ENCODE results near the gene WASF2.
"Not testable (repeated sequence)": the region's sequence is repeated elsewhere in the genome, so short reads cannot be mapped to it uniquely, and the experiment has no call there.

WASF2 gene

GRCh38 chr1:27505420-27505680 lies 15.4 kb upstream of the WASF2 start:
- no peak for TF ChIP-seq CTCF (IDR thresholded peaks at IDR 0.05; ENCODE audit: control insufficient read depth, extremely low read depth, insufficient read depth)
- no peak overlapping the region for H3K4me3 ChIP-seq (ENCODE audit: low read depth, low read length)
- DNase-seq (ENCODE audit: low read depth): no peak

GRCh38 chr1:27504588-27505419 lies 14.8 kb upstream of the WASF2 start:
- no peak for DNase-seq (ENCODE audit: low read depth)
- no peak for TF ChIP-seq CTCF (IDR thresholded peaks at IDR 0.05; ENCODE audit: control insufficient read depth, extremely low read depth, insufficient read depth)

GRCh38 chr1:27503844-27504587 lies 14.0 kb upstream of the WASF2 start:
- no peak overlapping the region for H3K4me3 ChIP-seq (ENCODE audit: low read depth, low read length)
- no peak for DNase-seq (ENCODE audit: low read depth)
- no peak for TF ChIP-seq CTCF (IDR thresholded peaks at IDR 0.05; ENCODE audit: control insufficient read depth, extremely low read depth, insufficient read depth)

More at GRCh38 chr1:27504588-27505419, 14.8 kb upstream of the WASF2 start:
- H3K4me3 ChIP-seq (ENCODE audit: low read depth, low read length): no peak overlapping the region

GRCh38 chr1:27503033-27503432 lies 13.1 kb upstream of the WASF2 start:
- DNase-seq (ENCODE audit: low read depth): no peak
- no peak for TF ChIP-seq CTCF (IDR thresholded peaks at IDR 0.05; ENCODE audit: control insufficient read depth, extremely low read depth, insufficient read depth)
- no peak overlapping the region for H3K4me3 ChIP-seq (ENCODE audit: low read depth, low read length)

GRCh38 chr1:27501159-27501558 lies 11.2 kb upstream of the WASF2 start:
- DNase-seq (ENCODE audit: low read depth); H3K4me3 ChIP-seq (ENCODE audit: low read depth, low read length): not testable (repeated sequence)

- no peak overlapping the region for H3K4me3 ChIP-seq (ENCODE audit: low read depth, low read length)
- TF ChIP-seq CTCF (IDR thresholded peaks at IDR 0.05; ENCODE audit: control insufficient read depth, extremely low read depth, insufficient read depth): no peak
- DNase-seq (ENCODE audit: low read depth): no peak
Observed at GRCh38 chr1:27499142-27499541, 9.2 kb upstream of the WASF2 start.

- DNase-seq (ENCODE audit: low read depth): no peak
- no peak overlapping the region for H3K4me3 ChIP-seq (ENCODE audit: low read depth, low read length)
- TF ChIP-seq CTCF (IDR thresholded peaks at IDR 0.05; ENCODE audit: control insufficient read depth, extremely low read depth, insufficient read depth): no peak
Observed at GRCh38 chr1:27496604-27497155, 6.7 kb upstream of the WASF2 start.

All from LNCaP clone FGC (cell line).